Measurements from ENCODE around the gene KAZN.
"Not testable (repeated sequence)": the region's sequence is repeated elsewhere in the genome, so short reads cannot be mapped to it uniquely, and the experiment has no call there.

The KAZN gene

DNA sequence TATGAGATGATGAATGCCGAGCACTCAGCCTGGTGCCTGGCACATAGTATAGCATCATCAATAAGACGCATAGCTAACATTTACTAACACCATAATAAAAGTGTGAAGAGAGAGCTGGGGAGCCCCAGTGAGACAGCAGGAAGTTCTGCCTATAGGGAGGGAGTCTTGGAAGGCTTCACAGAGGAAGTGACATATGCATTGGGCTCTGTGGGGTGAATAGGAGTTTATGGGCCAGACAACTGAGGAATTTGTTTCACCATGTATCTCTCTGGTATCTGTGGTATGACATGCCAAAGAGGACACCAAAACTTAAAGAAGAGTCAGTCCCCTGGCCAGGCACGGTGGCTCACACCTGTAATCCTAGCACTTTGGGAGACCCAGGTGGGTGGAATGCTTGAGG is 436.8 kb downstream of the KAZN start:
- no peak overlapping the region for H3K4me3 ChIP-seq (ENCODE audit: low read depth, low read length)
- no peak for TF ChIP-seq CTCF (IDR thresholded peaks at IDR 0.05; ENCODE audit: borderline replicate concordance, insufficient read depth, low read depth, low read length)

- H3K4me3 ChIP-seq (ENCODE audit: low read depth, low read length), result no peak overlapping the region
- TF ChIP-seq CTCF (IDR thresholded peaks at IDR 0.05; ENCODE audit: borderline replicate concordance, insufficient read depth, low read depth, low read length), result no peak
These were observed 437.6 kb downstream of the KAZN start for GRCh38 chr1:15036101-15036500.

- TF ChIP-seq CTCF (IDR thresholded peaks at IDR 0.05; ENCODE audit: borderline replicate concordance, insufficient read depth, low read depth, low read length), result no peak
- H3K4me3 ChIP-seq (ENCODE audit: low read depth, low read length), result no peak overlapping the region
These were observed 439.9 kb downstream of the KAZN start for GRCh38 chr1:15038232-15039016.

DNA sequence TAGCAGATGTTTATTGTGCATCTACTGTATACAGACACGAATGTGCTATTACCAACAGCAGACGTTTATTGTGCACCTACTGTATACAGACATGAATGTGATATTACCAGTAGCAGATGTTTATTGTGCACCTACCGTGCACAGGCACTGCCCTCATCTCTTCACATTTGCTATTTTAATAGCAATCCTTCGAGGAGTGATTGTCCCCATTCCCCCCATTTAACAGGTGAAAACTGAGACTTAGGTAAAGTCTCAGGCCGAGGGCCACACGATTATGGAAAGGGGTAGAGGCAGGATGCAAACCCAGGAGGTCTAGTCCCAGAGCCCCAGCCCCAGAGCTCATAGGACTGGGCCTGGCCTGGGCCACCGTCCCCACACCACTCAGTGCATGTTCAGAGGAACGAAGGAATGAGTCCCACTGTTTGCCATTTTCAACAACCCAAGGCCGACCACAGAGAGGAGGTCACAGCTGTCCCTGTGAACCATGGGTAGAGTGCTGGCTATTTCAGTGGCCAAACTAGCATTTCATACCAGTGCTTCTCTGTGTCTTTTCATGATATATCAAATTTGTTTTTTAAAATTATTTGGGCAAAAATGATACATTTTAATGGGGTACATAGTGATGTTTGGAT is 440.6 kb downstream of the KAZN start:
- H3K4me3 ChIP-seq (ENCODE audit: low read depth, low read length), result no peak overlapping the region
- TF ChIP-seq CTCF (IDR thresholded peaks at IDR 0.05; ENCODE audit: borderline replicate concordance, insufficient read depth, low read depth, low read length), result no peak

- no peak for TF ChIP-seq CTCF (IDR thresholded peaks at IDR 0.05; ENCODE audit: borderline replicate concordance, insufficient read depth, low read depth, low read length)
- H3K4me3 ChIP-seq (ENCODE audit: low read depth, low read length), result no peak overlapping the region
These were observed 441.4 kb downstream of the KAZN start for GRCh38 chr1:15039901-15040300.

DNA sequence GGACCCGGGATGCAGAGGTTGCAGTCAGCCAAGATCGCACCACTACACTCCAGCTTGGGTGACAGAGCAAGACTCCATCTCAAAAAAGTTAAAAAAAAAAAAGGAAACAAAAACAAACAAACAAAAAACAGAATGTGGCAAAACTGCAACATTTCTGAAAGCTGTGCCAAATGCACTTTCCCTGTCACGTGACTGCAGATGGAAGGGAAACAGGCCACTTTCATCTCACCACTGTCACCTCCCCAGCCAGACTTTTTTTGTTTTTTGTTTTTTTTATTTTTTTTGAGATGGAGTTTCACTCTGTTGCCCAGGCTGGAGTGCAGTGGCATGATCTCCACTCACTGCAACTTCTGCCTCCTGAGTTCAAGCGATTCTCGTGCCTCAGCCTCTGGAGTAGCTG is 442.2 kb downstream of the KAZN start:
- not testable (repeated sequence) for H3K4me3 ChIP-seq (ENCODE audit: low read depth, low read length)

- H3K4me3 ChIP-seq (ENCODE audit: low read depth, low read length), result no peak overlapping the region
- TF ChIP-seq CTCF (IDR thresholded peaks at IDR 0.05; ENCODE audit: borderline replicate concordance, insufficient read depth, low read depth, low read length), result no peak
These were observed 444.4 kb downstream of the KAZN start for GRCh38 chr1:15042866-15043265.
